Kidney epithelial cell (primary cell): ENCODE measurements around the gene TMEM151A. TPM values are rescaled to one million over a fixed set of nuclear protein-coding genes. Genes with fewer than 3 reads are reported as not detected.

Source experiments
- DNase-seq: peaks from one replicate; pipeline ENCODE4 v3.0.0-alpha.2; 2010; ENCODE audit warnings: low read depth
- H3K27me3 ChIP-seq: 2 replicates; pipeline ENCODE4 v1.6.0; 2011; ENCODE audit warnings: low read length; ENCODE audit not compliant: control insufficient read depth, insufficient read depth
- H3K36me3 ChIP-seq: 2 replicates; pipeline ENCODE4 v1.5.1; 2011; ENCODE audit warnings: low read length; ENCODE audit not compliant: control insufficient read depth, insufficient read depth
- H3K4me3 ChIP-seq: 2 replicates; pipeline ENCODE4 v1.5.1; 2011; ENCODE audit warnings: low read depth, mild to moderate bottlenecking, control low read depth, low read length
- CTCF ChIP-seq: IDR thresholded peaks from 2 replicates; pipeline ENCODE4 v1.5.1; 2011; ENCODE audit warnings: mild to moderate bottlenecking, moderate library complexity, low read length, control low read depth, inconsistent platforms; ENCODE audit not compliant: insufficient read depth, poor library complexity, severe bottlenecking
- total RNA-seq: library from RNA; depleted of rRNA; stranded (reverse); fragments of >200 nt; gene quantifications from 2 replicates; pipeline ENCODE4 v1.2.3, GENCODE V29; 2015

TMEM151A gene
- total RNA-seq, 1 donor from 2014 or later: 0.08 TPM

GRCh38 chr11:66325263-66325671 lies 33.6 kb downstream of the TMEM151A start:
- H3K27me3 ChIP-seq: no peaks in the 10 kb centered on the region
- H3K36me3 ChIP-seq: no peaks in the 10 kb centered on the region
- no peak overlapping the region for H3K4me3 ChIP-seq
- DNase-seq: no peak
- TF ChIP-seq CTCF: no peak

GRCh38 chr11:66326261-66327111 lies 34.8 kb downstream of the TMEM151A start:
- no peak for DNase-seq
- Histone ChIP-seq H3K36me3 (no peaks in the 10 kb centered on the region), H3K27me3 (no peaks in the 10 kb centered on the region), H3K4me3 (no peak overlapping the region)
- no peak for TF ChIP-seq CTCF

GRCh38 chr11:66327171-66328030 lies 35.7 kb downstream of the TMEM151A start:
- DNase-seq: no peak
- no peak overlapping the region for H3K4me3 ChIP-seq
- no peaks in the 10 kb centered on the region for H3K36me3 ChIP-seq
- TF ChIP-seq CTCF: no peak
- H3K27me3 ChIP-seq: no peaks in the 10 kb centered on the region

GRCh38 chr11:66328031-66328301 lies 36.3 kb downstream of the TMEM151A start:
- no peak for DNase-seq
- no peak for TF ChIP-seq CTCF
- no peak overlapping the region for H3K4me3 ChIP-seq
- H3K36me3 ChIP-seq: no peaks in the 10 kb centered on the region
- no peaks in the 10 kb centered on the region for H3K27me3 ChIP-seq

GRCh38 chr11:66328302-66329144 lies 36.8 kb downstream of the TMEM151A start:
- no peaks in the 10 kb centered on the region for H3K36me3 ChIP-seq
- TF ChIP-seq CTCF: peak; percentile 91
- H3K27me3 ChIP-seq: no peaks in the 10 kb centered on the region
- no peak for DNase-seq
- H3K4me3 ChIP-seq: no peak overlapping the region
